ENCODE measurements around the gene LAMB1. TPM values are rescaled to one million over a fixed set of nuclear protein-coding genes. Genes with fewer than 3 reads are reported as not detected.
A peak's percentile ranks its signal among the peaks of the same experiment; 100 is the strongest.
"Not testable (repeated sequence)": the region's sequence is repeated elsewhere in the genome, so short reads cannot be mapped to it uniquely, and the experiment has no call there.

Gene LAMB1
- total RNA-seq, 1 donor from 2014 or later: 226 TPM

GRCh38 chr7:107926481-107926880 lies 76.5 kb downstream of the LAMB1 start:
- Mint-ChIP-seq H3K4me3 (no peak overlapping the region), H3K27me3 (no peaks in the 10 kb centered on the region), H3K36me3 (peaks cover 65% of the 10 kb centered on the region), H3K27ac (no peak overlapping the region), H3K4me1 (ENCODE audit: unreplicated experiment) (no peaks in the 10 kb centered on the region), H3K9me3 (no peaks in the 10 kb centered on the region)
- DNase-seq (ENCODE audit: extremely low spot score, unreplicated experiment): no peak
- no peak for TF ChIP-seq CTCF (conservative IDR thresholded peaks at IDR 0.05)

GRCh38 chr7:107924841-107925504 lies 78.0 kb downstream of the LAMB1 start:
- Mint-ChIP-seq H3K27me3 (no peaks in the 10 kb centered on the region), H3K4me1 (ENCODE audit: unreplicated experiment) (peaks cover 4% of the 10 kb centered on the region)

GRCh38 chr7:107922886-107923285 lies 80.1 kb downstream of the LAMB1 start:
- no peaks in the 10 kb centered on the region for H3K9me3 Mint-ChIP-seq
- no peak for TF ChIP-seq CTCF (conservative IDR thresholded peaks at IDR 0.05)
- peaks cover 4% of the 10 kb centered on the region for H3K4me1 Mint-ChIP-seq (ENCODE audit: unreplicated experiment)
- H3K27ac Mint-ChIP-seq: no peak overlapping the region
- no peak overlapping the region for H3K4me3 Mint-ChIP-seq
- DNase-seq (ENCODE audit: extremely low spot score, unreplicated experiment): no peak
- H3K36me3 Mint-ChIP-seq: peaks cover 64% of the 10 kb centered on the region
- H3K27me3 Mint-ChIP-seq: no peaks in the 10 kb centered on the region

More at GRCh38 chr7:107924841-107925504, 78.0 kb downstream of the LAMB1 start:
- Mint-ChIP-seq H3K27ac (peak overlapping the region; percentile 3), H3K36me3 (peaks cover 63% of the 10 kb centered on the region), H3K4me3 (no peak overlapping the region), H3K9me3 (no peaks in the 10 kb centered on the region)
- no peak for TF ChIP-seq CTCF (conservative IDR thresholded peaks at IDR 0.05)
- no peak for DNase-seq (ENCODE audit: extremely low spot score, unreplicated experiment)

GRCh38 chr7:107921826-107922225 lies 81.1 kb downstream of the LAMB1 start:
- H3K4me3 Mint-ChIP-seq; H3K9me3 Mint-ChIP-seq; H3K27me3 Mint-ChIP-seq; DNase-seq (ENCODE audit: extremely low spot score, unreplicated experiment); H3K27ac Mint-ChIP-seq; H3K4me1 Mint-ChIP-seq (ENCODE audit: unreplicated experiment): not testable (repeated sequence)
- H3K36me3 Mint-ChIP-seq: peaks cover 57% of the 10 kb centered on the region

GRCh38 chr7:107920048-107920772 lies 82.8 kb downstream of the LAMB1 start:
- H3K27ac Mint-ChIP-seq: no peak overlapping the region
- peaks cover 45% of the 10 kb centered on the region for H3K36me3 Mint-ChIP-seq

More at GRCh38 chr7:107920048-107920772, 82.8 kb downstream of the LAMB1 start:
- Mint-ChIP-seq H3K4me3 (no peak overlapping the region), H3K9me3 (no peaks in the 10 kb centered on the region), H3K4me1 (ENCODE audit: unreplicated experiment) (peaks cover 4% of the 10 kb centered on the region), H3K27me3 (no peaks in the 10 kb centered on the region)
- no peak for TF ChIP-seq CTCF (conservative IDR thresholded peaks at IDR 0.05)
- no peak for DNase-seq (ENCODE audit: extremely low spot score, unreplicated experiment)

All from type B pancreatic cell (in vitro differentiated cells).